DMS114 treated with DMSO at 0.1 percent for 48 hours (cell line): ENCODE measurements around the gene TPPP2.
"Not testable (repeated sequence)": the region's sequence is repeated elsewhere in the genome, so short reads cannot be mapped to it uniquely, and the experiment has no call there.

Experiments used
- DNase-seq: peaks from one replicate; lab custom pipeline; 2025; ENCODE audit not compliant: unreplicated experiment; lab: John Stamatoyannopoulos, UW

TPPP2 gene

DNA sequence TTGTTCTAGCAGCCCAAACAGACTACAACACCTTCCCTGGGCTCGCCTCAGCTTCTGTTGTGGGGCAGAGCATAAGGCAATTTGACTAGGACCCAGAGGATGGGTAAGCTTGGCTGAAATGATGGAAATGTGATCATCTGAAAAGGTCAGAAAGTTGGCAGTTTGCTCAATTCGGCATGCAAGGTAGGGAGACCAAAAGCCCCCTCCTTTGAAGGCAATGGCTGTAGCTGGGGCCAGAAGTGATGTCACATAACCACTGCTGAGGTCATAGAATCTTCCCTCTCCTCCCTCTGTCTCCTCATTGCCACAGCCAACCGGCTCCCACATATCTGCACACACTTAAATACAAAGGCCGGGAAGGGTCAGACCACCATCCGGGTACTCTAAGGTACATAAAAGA is at the start of gene TPPP2:
TPPP2 (plus strand) TSS at position 301 of the 400 bp plus-strand sequence. CDS start 365 bp downstream, outside the sequence.
- no peak for DNase-seq

GRCh38 chr14:20980906-20981305 is 49.1 kb upstream of the TPPP2 start:
- no peak for DNase-seq

- no peak for DNase-seq
Measured at GRCh38 chr14:20982646-20983369, 47.2 kb upstream of the TPPP2 start.

DNA sequence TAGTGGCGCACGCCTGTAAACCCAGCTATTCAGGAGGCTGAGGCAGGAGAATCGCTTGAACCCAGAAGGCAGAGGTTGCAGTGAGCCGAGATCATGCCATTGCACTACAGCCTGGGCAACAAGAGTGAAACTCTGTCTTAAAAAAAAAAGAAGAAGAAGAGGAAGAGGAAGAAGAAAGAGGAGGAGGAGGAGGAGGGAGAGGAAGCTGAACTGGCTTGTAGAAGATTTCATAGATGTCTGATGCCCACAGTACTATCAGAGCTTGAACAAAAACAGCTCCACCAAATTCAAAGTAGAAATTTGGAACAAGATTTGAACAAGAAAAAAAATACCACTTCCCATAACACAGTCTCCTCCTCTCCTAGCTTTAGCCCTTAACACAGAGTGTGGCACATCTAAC is 44.4 kb upstream of the TPPP2 start:
- not testable (repeated sequence) for DNase-seq

DNA sequence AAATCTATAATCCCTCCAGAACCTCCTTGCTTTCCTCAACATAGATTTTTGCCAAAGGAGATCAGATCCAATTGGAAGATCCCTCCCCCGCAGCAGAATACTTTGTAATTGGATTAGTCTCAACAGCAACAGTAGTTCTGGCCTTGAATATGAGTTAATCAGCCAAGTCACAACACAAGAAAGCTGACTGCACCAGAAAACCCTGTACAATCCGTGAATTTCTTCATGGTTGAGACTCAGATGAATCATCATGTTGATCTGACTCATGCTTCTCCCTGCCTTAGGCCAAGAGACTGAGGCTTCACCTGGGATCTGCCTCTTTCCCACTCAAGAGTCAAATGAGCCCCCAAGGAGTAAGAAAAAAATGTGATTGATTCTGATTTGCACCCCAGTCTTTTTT is 43.2 kb upstream of the TPPP2 start:
- DNase-seq, result no peak

DNA sequence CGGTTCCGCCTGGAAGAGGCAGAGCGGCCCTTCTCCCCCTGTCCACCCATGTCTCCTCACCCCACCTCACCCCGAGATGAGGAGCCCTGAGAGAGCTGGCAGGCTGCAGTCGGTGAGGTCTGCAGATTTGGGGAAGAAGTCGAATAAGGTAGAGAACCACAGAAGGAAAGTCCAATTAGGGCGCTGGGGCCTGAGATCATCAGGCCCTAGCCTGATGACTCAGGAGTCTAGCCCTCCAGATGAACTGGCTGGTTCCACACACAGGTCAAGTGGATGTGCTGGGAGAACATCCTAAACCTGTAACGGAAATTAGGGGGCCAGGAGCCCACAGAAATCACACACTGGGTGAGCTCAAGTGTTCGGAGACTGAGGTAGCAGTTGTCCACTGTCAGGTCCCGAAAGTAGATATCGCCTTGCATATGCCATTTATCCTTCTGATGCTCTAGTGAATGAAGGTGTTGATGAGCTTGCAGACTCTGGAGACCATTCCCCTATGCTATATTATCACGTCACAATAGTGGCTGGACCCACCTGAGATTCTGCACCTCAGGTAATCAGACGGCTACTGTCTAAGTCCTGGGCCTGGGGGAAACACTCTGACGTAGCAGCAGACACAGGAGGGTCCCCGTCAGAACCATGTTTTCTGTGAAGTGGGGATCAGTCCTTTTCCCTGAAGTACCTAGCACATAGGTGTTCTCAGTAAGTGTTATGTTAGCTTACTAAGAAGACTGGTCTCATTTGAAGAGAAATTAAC is 41.1 kb upstream of the TPPP2 start:
- no peak for DNase-seq

- DNase-seq, result no peak
Measured at GRCh38 chr14:20989471-20989786, 40.6 kb upstream of the TPPP2 start.

GRCh38 chr14:20989787-20990600 is 40.0 kb upstream of the TPPP2 start, which contains the start of gene METTL17:
METTL17 (plus strand) TSS chr14:20989980; CDS start chr14:20990003, 23 bp downstream.
- peak; percentile 95 for DNase-seq

GRCh38 chr14:20996521-20996920 is 33.5 kb upstream of the TPPP2 start:
- no peak for DNase-seq

- no peak for DNase-seq
Measured at GRCh38 chr14:20997115-20997514, 32.9 kb upstream of the TPPP2 start.

DNA sequence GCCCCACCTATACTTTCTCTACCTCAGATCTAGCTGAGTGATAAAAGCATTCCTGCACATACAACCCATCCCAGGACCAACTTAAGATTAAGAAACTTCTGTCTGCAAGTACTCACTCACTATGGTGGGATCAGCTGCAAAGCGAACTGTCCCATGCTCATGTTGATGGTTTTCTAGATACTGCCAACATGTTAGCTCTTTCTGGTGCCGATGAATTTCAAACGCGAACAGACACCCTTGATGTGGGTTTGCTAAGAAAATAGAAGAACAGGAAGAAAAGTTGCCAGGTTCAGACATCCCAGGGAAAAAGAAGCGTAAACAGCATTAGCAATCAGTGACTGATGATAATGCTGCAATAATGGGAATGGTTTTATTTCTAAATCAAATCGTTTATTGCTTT is 32.5 kb upstream of the TPPP2 start:
- no peak for DNase-seq

- DNase-seq, result no peak
Measured at GRCh38 chr14:20998139-20998538, 31.9 kb upstream of the TPPP2 start.

GRCh38 chr14:20998674-20999366 is 31.2 kb upstream of the TPPP2 start, which contains the start of gene SLC39A2:
SLC39A2 (plus strand) TSS chr14:20999293; CDS start chr14:20999447, 154 bp downstream.
- no peak for DNase-seq

DNA sequence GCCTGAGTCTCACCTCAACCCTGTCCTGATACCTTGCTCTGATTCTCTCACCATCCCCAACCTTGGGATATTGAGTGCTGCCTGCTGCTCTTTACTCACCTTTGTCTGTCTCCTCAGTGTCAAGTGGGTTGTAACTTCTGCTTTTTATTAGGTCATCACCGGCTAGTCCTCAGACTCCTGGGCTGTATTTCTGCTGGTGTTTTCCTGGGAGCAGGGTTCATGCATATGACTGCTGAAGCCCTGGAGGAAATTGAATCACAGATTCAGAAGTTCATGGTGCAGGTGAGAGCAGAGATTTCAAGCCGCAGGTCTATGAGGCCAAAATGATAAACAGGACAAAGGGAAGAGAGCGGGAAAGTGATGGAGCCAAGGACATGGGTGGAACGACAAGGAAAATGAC is 30.4 kb upstream of the TPPP2 start:
- no peak for DNase-seq

DNA sequence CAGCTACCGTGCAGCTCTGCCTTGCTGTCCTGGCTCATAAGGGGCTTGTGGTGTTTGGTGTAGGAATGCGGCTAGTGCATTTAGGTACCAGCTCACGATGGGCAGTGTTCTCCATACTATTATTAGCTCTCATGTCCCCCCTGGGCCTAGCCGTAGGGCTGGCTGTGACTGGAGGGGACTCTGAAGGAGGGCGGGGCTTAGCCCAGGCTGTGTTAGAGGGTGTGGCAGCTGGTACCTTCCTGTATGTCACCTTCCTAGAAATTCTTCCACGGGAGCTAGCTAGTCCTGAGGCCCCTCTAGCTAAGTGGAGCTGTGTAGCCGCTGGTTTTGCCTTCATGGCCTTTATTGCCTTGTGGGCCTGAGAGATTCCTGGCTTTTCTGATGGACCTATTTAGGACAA is 28.8 kb upstream of the TPPP2 start:
- DNase-seq, result no peak

DNA sequence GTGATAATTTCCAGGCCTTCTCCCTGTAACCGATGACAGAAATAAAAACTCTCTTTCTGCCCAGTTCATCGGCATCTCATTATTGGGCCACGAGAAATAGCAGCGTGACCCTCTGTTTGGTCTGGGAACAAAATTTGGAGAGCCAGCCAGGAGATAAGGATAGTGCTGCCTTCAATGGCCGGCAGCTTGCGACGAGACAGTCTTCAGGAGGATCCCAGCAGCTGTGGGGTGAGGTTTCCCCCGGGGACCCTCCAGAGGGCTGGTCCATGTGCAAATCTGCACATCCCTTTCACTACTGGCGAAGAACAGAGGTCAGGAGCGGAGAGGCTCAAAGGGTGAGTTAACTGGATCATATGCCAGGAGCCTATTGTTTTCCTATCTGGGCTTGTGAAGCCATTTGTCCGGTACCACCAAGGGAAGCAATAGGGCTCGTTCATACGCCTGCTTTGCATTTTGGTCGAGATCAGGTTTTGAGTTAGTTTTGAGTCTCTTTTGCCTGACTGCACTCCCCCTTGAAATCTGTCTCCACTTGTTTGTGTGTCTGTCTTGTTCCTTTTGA is 26.1 kb upstream of the TPPP2 start:
- no peak for DNase-seq

- not testable (repeated sequence) for DNase-seq
Measured at GRCh38 chr14:21009721-21010120, 20.3 kb upstream of the TPPP2 start.

DNA sequence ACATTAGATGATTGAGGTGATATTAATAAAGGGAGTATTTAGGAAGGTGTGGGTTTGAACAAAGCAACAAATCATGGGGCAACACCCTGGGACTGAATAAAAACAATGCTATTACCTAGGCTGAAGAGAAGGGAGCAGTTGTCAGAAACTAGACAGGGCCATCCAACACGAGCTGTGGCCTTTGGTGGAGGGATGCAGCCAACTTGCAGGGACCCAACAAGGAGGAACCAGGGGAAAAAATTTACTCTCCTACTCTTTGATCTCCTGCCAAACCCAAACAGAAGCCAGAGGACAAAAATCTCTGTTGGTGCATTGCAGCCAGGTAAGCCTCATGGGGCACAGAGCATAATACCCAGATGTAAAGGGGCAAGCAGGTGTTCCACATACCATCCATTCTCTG is 18.9 kb upstream of the TPPP2 start:
- no peak for DNase-seq

DNA sequence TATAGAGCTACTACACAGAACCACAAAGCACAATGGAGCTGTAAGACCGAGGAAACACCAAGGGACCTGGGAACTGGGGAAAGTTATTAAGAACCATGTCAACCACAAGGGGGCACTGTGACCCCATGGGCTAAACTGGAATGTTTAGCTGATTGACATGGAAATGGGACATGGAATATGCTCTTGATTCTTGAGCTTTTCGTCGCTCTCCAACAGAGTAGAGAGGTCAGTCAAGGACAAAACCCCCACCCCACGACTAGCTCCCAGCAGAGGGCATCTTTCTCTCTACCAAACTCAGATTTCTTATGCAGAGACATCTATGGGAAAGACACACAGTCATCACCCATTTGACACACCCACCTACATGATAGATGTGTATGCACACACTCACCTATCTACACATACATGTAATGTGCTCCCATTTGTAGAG is 15.2 kb upstream of the TPPP2 start:
- peak; percentile 68 for DNase-seq

- no peak for DNase-seq
Measured at GRCh38 chr14:21015312-21015711, 14.7 kb upstream of the TPPP2 start.
